Fibroblast of skin of right quadriceps (primary cell): ENCODE data around the gene CLDN17.

Experiments used
- DNase-seq: peaks from one replicate; pipeline ENCODE4 v3.0.0-alpha.2; 2013

Gene CLDN17, protein sequence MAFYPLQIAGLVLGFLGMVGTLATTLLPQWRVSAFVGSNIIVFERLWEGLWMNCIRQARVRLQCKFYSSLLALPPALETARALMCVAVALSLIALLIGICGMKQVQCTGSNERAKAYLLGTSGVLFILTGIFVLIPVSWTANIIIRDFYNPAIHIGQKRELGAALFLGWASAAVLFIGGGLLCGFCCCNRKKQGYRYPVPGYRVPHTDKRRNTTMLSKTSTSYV

GRCh38 chr21:30166705-30167104 is at the start of gene CLDN17:
Gene CLDN17 (minus strand): TSS chr21:30166805. CDS start chr21:30166617, 188 bp downstream.
- DNase-seq = no peak

DNA sequence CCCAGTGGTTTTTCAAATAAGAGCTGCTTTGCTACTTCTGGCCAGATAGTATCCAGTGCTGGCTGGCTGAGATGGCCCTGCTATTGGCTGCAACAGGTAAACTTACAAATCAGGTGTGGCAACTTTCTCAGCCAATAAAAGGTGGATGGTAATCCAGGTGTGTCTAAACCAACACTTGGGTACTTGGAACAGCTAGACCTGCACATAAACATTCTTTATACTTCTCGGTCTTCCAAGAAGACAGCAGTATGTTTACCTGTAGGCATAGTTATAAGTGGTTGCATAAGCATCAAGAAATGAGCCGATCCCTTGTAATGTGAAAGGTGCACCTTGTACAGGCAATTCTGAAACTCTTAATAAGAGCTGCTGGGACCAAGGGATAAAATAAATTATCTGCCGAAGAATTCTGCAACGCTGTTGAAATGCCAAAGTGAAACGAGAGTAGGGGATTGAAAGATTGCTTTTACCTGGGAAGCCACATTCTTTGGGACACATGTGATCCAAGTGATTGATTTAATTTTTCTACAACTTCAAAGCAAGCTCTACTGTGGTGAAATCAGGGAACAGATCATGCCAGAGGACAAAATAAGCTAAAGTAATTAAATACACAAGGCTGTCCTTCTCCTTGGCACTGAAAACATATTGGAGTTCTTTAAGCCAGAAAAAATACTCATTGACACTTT is 49.6 kb upstream of the CLDN17 start, which contains the start of gene CLDN8:
TSS of gene CLDN8 (minus strand) at position 57 of the 683 bp plus-strand sequence. CDS start 172 bp downstream, outside the sequence.
- DNase-seq = no peak

- DNase-seq = no peak
These were observed 44.5 kb upstream of the CLDN17 start for GRCh38 chr21:30211071-30211470.

DNA sequence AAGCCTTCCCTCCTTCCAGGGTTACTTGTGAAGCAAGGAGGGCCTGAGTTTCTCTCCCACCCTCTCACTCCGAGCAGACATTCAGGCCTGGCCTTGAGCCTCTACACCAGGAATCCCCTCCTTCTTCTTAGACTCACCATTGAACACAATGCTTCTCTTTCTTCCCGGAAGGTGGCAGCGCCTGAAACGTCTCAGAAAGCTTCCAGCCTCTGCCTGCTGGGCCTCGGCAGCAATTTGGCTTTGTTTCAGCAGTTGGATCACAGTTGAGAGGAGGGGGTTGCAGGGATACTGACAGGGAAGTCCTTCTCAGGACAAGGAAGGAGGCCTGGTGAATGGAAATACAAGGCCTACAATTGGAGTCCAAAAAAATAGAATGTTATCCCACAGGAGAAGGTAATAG is 43.0 kb upstream of the CLDN17 start:
- no peak for DNase-seq

- no peak for DNase-seq
These were observed 40.6 kb upstream of the CLDN17 start for GRCh38 chr21:30207252-30207579.

- DNase-seq = peak; percentile 51
These were observed 40.1 kb upstream of the CLDN17 start for GRCh38 chr21:30206551-30207251.

GRCh38 chr21:30200000-30200399 is 33.4 kb upstream of the CLDN17 start:
- no peak for DNase-seq

DNA sequence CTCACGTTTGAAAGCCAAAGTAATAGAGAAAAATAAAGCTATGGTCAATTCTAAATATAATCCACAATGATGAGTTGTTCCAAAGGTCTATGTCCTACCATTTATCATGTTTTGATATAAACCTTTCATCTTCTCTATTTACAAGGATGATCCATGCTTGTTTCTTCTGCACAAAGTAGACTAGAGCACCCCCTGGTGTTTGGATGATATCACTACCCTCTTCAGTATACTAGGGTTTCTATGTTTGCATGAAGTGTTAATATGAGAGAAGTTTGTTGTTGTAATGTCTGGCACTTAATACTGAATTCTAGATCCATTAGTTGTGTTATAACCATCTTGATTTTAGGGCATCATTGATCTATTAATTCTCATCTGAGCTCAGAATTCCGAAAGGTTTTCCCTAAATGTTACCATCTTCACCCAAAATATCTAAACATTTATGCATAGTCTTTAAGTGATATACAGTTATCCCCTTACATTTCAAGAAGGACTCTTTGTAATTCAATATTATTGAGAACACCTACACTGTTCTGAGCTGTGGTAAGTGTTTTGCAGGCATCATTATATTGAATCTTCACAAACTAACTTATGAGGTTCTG is 28.2 kb upstream of the CLDN17 start:
- peak; percentile 8 for DNase-seq

DNA sequence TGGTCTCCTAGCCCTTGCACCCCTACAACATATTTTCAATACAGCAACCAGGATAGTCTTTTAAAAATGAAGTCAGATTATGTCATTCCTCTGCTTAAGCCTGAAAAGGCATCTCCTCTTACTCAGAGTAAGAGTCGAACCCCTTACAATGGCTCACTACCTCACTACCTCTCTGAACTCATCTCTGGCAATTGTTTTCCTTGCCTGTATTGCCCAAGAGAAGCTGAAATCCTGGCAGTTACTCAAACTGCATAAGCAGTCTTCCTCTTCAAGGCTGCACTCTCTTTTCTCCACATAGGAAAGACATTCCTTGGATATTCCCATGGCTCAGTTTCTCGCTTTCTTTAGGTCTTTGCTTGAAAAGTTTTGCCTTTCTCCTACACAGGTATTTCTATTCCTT is 26.6 kb upstream of the CLDN17 start:
- no peak for DNase-seq

- DNase-seq = no peak
These were observed 23.9 kb upstream of the CLDN17 start for GRCh38 chr21:30190554-30190953.

DNA sequence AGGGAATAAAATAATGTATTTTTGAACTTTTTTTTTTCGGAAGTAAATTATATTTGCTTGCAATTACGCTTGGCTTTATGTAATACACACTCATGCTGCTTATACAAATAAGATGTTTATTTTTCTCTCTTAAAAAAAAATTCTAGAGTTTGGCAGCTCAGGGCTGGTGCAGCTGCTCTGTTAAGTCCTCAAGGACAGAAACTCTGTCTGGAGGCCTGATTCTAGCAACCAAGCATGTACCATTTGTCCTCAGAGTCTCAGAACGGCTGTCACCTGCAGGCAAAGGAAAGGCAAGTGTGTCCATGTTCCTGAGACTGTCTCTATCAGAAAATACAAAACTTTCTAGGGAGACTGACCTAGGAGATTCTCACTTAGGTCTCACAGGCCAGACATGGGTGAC is 23.2 kb upstream of the CLDN17 start:
- DNase-seq = no peak

DNA sequence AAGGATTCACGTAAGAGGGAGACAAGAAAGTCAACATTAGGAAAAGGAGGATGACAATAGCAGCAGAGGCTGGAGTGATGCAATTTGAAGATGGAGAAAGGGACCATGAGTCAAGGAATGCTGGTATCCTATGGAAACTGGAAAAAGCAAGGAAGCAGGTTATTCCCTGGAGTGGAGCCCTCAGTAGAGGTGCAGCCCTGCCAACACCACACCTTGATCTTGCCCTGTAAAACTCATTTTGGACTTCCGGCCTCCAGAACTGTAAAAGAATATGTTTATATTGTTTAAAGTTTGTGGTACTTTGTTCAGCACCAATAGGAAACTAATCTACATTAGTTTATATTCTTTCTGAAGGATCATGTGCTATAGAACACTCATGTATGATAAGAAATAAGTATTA is 19.6 kb upstream of the CLDN17 start:
- DNase-seq = no peak

DNA sequence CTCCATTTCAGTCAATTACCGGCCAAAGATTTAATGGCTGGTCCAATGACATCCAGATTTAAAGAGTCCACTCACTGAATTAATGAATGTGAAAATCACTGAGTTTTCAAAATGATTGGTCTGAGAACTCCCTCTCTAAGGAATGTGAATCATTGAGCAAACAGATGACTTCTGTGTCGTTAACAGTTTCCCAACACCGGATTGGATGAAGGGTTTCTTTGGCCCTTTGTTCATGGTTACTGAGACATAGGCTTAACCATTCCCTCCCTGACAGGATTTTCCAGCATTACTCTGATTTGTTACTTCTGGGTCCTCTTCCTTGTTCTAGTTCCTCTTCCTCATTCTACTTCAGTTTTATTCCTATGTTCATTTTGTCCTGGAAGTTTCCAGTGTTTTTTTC is 1.5 kb upstream of the CLDN17 start:
- no peak for DNase-seq

- no peak for DNase-seq
These were observed 434 bp downstream of the CLDN17 start for GRCh38 chr21:30166171-30166570.

- no peak for DNase-seq
These were observed 1.8 kb downstream of the CLDN17 start for GRCh38 chr21:30164796-30165195.

GRCh38 chr21:30153697-30154340 is 12.8 kb downstream of the CLDN17 start:
- DNase-seq = no peak

DNA sequence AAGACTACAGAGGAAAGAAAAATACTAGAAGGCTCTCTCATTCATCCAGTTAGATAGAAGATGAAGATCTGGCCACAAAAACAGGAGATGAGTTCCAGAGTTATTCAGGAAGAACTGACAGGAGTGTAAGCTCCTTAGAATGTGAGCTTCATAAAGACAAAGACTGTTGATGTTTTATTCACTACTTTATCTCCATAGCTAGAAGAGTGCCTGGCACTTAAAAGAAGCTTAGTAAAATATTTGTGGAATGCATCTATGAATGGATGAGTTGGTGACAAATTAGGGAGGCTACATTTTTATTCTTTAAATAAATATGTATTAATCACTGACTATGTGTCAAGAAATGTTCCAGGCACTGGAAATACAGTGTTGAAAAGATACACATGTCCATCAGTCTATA is 13.8 kb downstream of the CLDN17 start:
- DNase-seq = no peak

DNA sequence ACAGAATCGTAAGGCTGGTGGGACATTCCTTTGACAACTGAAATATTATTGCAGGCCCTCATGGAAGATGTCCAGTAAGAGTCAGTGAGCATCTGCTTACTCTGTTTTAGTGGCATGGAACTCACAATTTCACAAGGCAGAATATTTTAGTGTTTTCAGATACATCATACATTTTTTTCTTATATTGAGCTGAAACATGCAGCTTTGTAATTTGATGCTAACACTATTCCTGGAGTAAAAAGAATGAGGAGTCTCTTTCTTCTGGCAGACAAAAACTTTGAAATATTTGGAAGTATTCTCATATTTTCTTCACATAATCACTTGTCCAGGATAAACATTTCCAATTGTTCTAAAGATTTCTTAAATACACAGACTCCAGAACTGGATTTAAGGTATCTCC is 17.7 kb downstream of the CLDN17 start:
- peak; percentile 3 for DNase-seq

DNA sequence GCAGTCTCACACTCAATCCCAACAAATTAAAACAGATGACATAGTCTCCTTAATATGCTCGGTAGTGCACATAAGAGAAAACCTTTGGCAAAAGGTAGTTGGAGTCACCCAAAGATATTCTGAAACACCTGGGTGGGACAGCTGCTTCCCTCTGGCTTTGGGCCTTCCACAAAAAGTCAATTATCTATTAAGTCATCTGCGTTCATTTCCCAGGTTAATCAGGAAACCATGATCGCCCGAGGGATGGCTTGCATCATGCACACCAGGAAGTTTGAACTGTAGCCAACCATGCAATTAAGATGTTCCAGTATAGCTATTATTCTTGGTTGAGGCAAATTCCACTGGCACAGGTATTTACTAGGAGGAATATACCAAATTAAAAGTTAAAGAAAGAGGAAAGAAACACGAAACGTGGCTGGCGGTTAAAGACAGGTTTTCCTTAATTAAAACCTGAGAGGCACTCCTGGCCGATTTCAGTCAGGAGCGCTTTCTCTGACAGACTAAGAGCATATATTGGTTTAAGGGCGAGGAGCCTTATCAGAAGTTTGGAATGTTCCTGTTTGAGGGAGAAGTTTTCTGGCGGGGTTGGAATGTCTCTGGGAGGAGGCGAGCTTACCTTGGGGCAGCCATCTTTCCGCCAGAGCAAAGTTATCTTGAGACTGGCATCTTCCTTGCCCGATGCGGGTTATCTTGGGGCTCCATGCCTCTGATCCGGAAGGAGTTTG is 19.9 kb downstream of the CLDN17 start:
- DNase-seq = no peak

- DNase-seq = no peak
These were observed 28.1 kb downstream of the CLDN17 start for GRCh38 chr21:30138483-30138882.

DNA sequence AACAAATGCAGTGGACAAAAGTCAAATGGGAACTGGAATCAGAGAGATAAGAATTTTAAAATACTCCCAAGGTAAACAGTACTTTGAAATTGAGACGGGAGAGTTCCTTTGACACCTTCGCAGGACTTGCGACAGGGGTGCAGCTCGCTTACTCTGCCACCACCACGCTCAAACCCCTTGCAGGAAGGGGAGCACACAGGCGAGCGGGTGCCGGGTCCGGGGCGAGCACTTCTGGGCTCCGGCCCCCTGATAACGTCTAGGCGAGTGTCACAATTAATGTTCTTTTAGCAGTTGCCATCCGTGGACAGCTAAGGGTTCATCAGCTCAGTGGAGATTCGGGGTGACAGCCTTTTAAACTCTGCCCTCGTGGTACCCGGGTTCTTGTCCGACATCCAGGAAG is 37.4 kb downstream of the CLDN17 start:
- DNase-seq = no peak

DNA sequence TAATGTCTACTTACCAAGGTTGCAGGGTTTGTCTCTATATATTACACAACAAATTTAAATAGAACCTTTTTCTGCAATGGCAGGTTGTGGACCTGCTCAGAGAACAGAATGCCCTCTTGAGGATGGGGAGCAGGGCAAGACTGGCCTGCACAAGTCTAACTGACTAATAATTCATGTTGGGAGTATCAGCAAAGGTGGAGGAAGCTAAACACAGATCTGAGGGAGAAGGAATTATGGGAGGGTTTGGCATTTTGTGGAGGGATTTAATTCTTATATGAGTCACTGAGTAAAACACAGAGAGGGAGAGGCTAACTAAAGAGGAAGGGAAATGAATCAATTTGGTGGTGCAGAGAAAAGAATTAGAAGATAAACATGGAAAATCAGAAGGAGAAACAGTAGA is 40.0 kb downstream of the CLDN17 start:
- no peak for DNase-seq

- DNase-seq = no peak
These were observed 49.0 kb downstream of the CLDN17 start for GRCh38 chr21:30117631-30118030.
